ENCODE data around the gene DYNLT1. TPM values are rescaled to one million over a fixed set of nuclear protein-coding genes. Genes with fewer than 3 reads are reported as not detected.
"Not testable (repeated sequence)": the region's sequence is repeated elsewhere in the genome, so short reads cannot be mapped to it uniquely, and the experiment has no call there.

DYNLT1 gene
- total RNA-seq, 1 experiment from 2014 or later: 156 TPM

GRCh38 chr6:158680015-158680414 lies 35.5 kb upstream of the DYNLT1 start:
- no peak overlapping the region for H3K4me3 Mint-ChIP-seq (ENCODE audit: low read depth, unreplicated experiment)
- CTCF ChIA-PET: no interaction called here
- DNase-seq: no peak
- no peaks in the 10 kb centered on the region for H3K36me3 Mint-ChIP-seq (ENCODE audit: insufficient read depth, unreplicated experiment)
- H3K4me1 Mint-ChIP-seq (ENCODE audit: low read depth, unreplicated experiment): no peaks in the 10 kb centered on the region
- no peaks in the 10 kb centered on the region for H3K9me3 Mint-ChIP-seq (ENCODE audit: low read depth, unreplicated experiment)
- intact Hi-C loops (cut with micrococcal nuclease; ENCODE audit: unreplicated experiment): no loop called here
- TF ChIP-seq, protein P1, sequence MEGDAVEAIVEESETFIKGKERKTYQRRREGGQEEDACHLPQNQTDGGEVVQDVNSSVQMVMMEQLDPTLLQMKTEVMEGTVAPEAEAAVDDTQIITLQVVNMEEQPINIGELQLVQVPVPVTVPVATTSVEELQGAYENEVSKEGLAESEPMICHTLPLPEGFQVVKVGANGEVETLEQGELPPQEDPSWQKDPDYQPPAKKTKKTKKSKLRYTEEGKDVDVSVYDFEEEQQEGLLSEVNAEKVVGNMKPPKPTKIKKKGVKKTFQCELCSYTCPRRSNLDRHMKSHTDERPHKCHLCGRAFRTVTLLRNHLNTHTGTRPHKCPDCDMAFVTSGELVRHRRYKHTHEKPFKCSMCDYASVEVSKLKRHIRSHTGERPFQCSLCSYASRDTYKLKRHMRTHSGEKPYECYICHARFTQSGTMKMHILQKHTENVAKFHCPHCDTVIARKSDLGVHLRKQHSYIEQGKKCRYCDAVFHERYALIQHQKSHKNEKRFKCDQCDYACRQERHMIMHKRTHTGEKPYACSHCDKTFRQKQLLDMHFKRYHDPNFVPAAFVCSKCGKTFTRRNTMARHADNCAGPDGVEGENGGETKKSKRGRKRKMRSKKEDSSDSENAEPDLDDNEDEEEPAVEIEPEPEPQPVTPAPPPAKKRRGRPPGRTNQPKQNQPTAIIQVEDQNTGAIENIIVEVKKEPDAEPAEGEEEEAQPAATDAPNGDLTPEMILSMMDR (IDR thresholded peaks at IDR 0.05; ENCODE audit: unreplicated experiment): no peak
- BruUV-seq (replicated peaks): no TSS peak
- no peaks in the 10 kb centered on the region for H3K27me3 Mint-ChIP-seq (ENCODE audit: unreplicated experiment)
- H3K27ac Mint-ChIP-seq (ENCODE audit: unreplicated experiment): no peak overlapping the region

DNA sequence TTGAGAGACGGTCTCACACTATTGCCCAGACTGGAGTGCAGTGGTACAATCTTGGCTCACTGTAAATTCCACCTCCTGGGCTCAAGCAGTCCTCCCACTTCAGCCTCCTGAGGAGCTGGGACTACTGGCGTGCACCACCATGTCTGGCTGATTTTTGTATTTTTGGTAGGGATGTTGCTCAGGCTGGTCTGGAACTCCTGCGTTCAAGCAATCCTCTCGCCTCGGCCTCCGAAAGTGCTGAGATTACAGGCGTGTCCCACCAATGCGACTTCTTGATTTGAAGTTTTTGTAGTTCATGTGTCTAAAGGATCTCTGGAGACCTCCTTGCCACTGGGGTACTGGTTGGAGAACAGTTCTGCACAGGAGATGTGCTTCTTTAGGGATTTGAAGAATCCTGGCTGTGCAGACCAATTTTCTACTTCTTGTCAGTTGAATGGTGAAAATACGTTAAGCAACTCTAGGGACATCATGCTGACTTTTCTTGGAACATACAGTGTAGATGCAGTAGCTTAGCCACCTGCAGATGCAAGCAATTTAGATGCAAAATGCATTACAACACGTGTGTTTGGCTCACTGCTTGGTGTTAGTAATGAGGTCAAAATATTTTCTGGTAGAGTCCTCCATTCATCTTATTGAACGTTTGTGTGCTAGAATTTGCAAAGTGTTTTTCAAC lies 33.5 kb upstream of the DYNLT1 start:
- no peaks in the 10 kb centered on the region for H3K27me3 Mint-ChIP-seq (ENCODE audit: unreplicated experiment)
- BruUV-seq (replicated peaks): no TSS peak
- TF ChIP-seq, protein P1 (IDR thresholded peaks at IDR 0.05; ENCODE audit: unreplicated experiment): no peak
- H3K36me3 Mint-ChIP-seq (ENCODE audit: insufficient read depth, unreplicated experiment): no peaks in the 10 kb centered on the region
- no peak overlapping the region for H3K27ac Mint-ChIP-seq (ENCODE audit: unreplicated experiment)
- intact Hi-C loops (cut with micrococcal nuclease; ENCODE audit: unreplicated experiment): no loop called here
- no peak overlapping the region for H3K4me3 Mint-ChIP-seq (ENCODE audit: low read depth, unreplicated experiment)
- H3K9me3 Mint-ChIP-seq (ENCODE audit: low read depth, unreplicated experiment): no peaks in the 10 kb centered on the region
- DNase-seq: no peak
- H3K4me1 Mint-ChIP-seq (ENCODE audit: low read depth, unreplicated experiment): no peaks in the 10 kb centered on the region
- CTCF ChIA-PET: no interaction called here

GRCh38 chr6:158677094-158677493 lies 32.6 kb upstream of the DYNLT1 start:
- H3K36me3 Mint-ChIP-seq (ENCODE audit: insufficient read depth, unreplicated experiment); BruUV-seq (replicated peaks); H3K9me3 Mint-ChIP-seq (ENCODE audit: low read depth, unreplicated experiment); H3K27me3 Mint-ChIP-seq (ENCODE audit: unreplicated experiment); H3K4me1 Mint-ChIP-seq (ENCODE audit: low read depth, unreplicated experiment); intact Hi-C loops (cut with micrococcal nuclease; ENCODE audit: unreplicated experiment); H3K27ac Mint-ChIP-seq (ENCODE audit: unreplicated experiment); CTCF ChIA-PET; DNase-seq; H3K4me3 Mint-ChIP-seq (ENCODE audit: low read depth, unreplicated experiment): not testable (repeated sequence)

DNA sequence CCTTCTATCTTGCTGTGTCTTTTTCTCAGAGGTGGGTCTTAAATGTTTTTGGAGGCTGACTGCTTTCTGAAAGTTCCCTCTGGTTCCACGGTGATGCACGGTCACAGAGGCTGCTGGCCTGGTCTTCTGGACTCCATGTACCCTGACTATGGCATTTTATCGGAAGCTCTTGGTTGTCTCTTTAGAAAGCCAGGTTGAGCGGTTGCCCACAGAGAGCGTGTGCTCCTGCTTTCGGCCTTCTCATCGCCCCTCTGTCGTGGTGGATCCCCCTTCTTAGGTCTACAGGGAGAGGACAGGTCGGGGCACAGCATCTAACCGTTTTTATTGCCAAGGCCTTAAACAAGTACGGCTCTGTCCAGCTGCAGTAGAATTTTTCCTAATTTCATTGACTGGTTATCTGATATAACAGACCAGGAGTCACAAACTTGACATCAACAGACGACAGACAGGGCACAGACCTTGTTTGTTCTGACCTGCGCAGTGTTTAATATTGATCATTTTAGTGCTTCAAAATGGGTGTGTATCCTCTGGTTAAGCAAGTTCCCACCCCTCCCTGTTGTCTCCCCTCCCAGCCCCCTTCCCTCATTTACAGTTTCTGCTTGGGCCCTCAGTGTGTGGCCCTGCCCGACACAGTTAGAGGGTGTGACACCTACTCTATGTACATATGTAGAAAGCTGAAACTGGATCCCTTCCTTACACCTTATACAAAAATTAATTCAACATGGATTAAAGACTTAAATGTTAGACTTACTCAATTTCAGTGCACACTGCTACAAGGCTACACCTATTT lies 30.0 kb upstream of the DYNLT1 start:
- no peak overlapping the region for H3K27ac Mint-ChIP-seq (ENCODE audit: unreplicated experiment)
- CTCF ChIA-PET: no interaction called here
- no peaks in the 10 kb centered on the region for H3K36me3 Mint-ChIP-seq (ENCODE audit: insufficient read depth, unreplicated experiment)
- no peak overlapping the region for H3K4me3 Mint-ChIP-seq (ENCODE audit: low read depth, unreplicated experiment)
- no peaks in the 10 kb centered on the region for H3K9me3 Mint-ChIP-seq (ENCODE audit: low read depth, unreplicated experiment)
- BruUV-seq (replicated peaks): no TSS peak
- no peak for DNase-seq
- TF ChIP-seq, protein P1 (IDR thresholded peaks at IDR 0.05; ENCODE audit: unreplicated experiment): no peak
- intact Hi-C loops (cut with micrococcal nuclease; ENCODE audit: unreplicated experiment): no loop called here
- H3K4me1 Mint-ChIP-seq (ENCODE audit: low read depth, unreplicated experiment): peaks cover 3% of the 10 kb centered on the region
- H3K27me3 Mint-ChIP-seq (ENCODE audit: unreplicated experiment): no peaks in the 10 kb centered on the region

DNA sequence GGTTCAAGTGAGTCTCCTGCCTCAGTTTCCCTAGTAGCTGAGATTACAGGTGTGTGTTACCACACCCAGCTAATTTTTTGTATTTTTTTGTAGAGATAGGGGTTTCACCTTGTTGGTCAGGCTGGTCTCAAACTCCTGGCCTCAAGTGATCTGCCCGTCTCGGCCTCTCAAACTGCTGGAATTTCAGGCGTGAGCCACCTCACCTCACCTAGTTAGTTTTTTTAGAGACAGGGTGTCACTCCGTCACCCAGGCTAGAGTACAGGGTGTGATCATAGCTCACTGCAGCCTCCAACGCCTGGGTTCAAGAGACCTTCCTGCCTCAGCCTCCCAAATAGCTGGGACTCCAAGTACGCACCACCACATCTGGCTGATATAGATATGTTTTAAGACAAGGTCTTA lies 28.2 kb upstream of the DYNLT1 start:
- Mint-ChIP-seq H3K27me3 (ENCODE audit: unreplicated experiment) (no peaks in the 10 kb centered on the region), H3K9me3 (ENCODE audit: low read depth, unreplicated experiment) (no peaks in the 10 kb centered on the region), H3K4me3 (ENCODE audit: low read depth, unreplicated experiment) (no peak overlapping the region), H3K27ac (ENCODE audit: unreplicated experiment) (no peak overlapping the region), H3K4me1 (ENCODE audit: low read depth, unreplicated experiment) (peaks cover 7% of the 10 kb centered on the region), H3K36me3 (ENCODE audit: insufficient read depth, unreplicated experiment) (no peaks in the 10 kb centered on the region)
- CTCF ChIA-PET: interaction anchor here (0.7 kb wide), 1 partner anchor 1723 kb away, joined by 3 read pairs; no protein-coding TSS in a partner anchor
- no TSS peak for BruUV-seq (replicated peaks)
- no peak for DNase-seq
- TF ChIP-seq, protein P1 (IDR thresholded peaks at IDR 0.05; ENCODE audit: unreplicated experiment): no peak
- intact Hi-C loops (cut with micrococcal nuclease; ENCODE audit: unreplicated experiment): no loop called here

DNA sequence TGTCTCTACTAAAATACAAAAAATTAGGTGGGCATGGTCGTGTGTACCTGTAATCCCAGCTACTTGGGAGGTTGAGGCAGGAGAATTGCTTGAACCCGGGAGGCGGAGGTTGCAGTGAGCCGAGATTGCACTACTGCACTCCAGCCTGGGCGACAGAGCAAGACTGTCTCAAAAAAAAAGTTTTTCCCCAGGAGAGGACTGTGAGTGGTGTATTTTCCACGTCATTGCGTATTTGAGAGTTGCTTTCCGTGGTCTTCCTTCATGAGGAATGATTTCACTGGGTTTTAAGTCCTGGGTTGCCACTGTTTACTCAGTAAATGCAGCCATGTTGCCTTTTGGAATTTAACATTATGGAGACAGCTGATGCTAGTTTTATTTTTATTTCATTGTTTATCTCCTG lies 27.6 kb upstream of the DYNLT1 start:
- BruUV-seq (replicated peaks); H3K4me1 Mint-ChIP-seq (ENCODE audit: low read depth, unreplicated experiment); H3K9me3 Mint-ChIP-seq (ENCODE audit: low read depth, unreplicated experiment); intact Hi-C loops (cut with micrococcal nuclease; ENCODE audit: unreplicated experiment); H3K4me3 Mint-ChIP-seq (ENCODE audit: low read depth, unreplicated experiment); H3K27ac Mint-ChIP-seq (ENCODE audit: unreplicated experiment); H3K27me3 Mint-ChIP-seq (ENCODE audit: unreplicated experiment); H3K36me3 Mint-ChIP-seq (ENCODE audit: insufficient read depth, unreplicated experiment); DNase-seq: not testable (repeated sequence)
- CTCF ChIA-PET: interaction anchor here (0.7 kb wide), 1 partner anchor 1723 kb away, joined by 3 read pairs; no protein-coding TSS in a partner anchor

Data from Calu3 (cell line).